GM12873 (cell line): ENCODE measurements around the gene MPV17.

Source experiments
- TF ChIP-seq, protein P1 (sequence below): IDR thresholded peaks from 2 replicates; pipeline ENCODE4 v1.5.1; 2012; ENCODE audit warnings: low read depth, mild to moderate bottlenecking, moderate library complexity, low read length, control low read depth; ENCODE audit not compliant: insufficient read depth; ENCODE audit errors: missing control alignments

Gene MPV17

DNA sequence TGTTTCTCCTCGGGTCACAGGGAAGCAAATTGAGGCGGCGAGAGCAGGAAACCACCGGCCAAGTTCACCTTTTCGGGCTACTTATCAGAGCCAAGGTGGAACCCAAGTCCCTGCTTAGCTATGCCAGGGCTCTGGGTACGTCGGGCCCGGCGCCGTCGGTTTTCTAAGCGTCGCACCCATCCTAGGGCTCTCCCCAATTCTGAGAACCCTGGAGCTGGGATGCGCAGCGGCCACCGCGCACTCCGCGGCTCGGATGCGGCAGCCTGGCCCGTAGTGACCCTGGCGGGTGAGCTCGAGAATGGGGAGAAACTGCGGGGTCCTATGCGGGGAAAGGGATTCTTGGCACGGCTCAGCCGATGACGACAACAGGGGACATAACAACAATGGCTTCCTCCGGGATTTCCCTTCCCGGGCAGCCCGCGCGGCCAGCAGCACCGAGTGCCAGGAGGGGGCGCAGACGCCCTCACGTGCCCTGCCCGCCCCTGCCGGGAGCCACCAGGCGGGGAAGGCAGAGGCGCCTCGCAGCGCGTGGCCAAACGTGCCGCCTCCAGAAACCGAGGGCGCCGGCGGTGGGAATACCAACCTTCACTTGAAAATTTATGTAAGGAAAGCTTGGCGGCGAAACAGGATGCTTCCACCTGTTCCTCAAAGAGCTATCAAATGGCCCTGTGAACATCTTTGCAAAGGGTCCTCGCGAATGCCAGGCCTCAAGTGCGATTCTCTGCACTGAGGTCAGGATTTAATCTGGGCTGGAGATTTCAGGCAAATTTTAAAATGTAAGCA is 58.0 kb downstream of the MPV17 start:
- TF ChIP-seq, protein P1, sequence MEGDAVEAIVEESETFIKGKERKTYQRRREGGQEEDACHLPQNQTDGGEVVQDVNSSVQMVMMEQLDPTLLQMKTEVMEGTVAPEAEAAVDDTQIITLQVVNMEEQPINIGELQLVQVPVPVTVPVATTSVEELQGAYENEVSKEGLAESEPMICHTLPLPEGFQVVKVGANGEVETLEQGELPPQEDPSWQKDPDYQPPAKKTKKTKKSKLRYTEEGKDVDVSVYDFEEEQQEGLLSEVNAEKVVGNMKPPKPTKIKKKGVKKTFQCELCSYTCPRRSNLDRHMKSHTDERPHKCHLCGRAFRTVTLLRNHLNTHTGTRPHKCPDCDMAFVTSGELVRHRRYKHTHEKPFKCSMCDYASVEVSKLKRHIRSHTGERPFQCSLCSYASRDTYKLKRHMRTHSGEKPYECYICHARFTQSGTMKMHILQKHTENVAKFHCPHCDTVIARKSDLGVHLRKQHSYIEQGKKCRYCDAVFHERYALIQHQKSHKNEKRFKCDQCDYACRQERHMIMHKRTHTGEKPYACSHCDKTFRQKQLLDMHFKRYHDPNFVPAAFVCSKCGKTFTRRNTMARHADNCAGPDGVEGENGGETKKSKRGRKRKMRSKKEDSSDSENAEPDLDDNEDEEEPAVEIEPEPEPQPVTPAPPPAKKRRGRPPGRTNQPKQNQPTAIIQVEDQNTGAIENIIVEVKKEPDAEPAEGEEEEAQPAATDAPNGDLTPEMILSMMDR: peak; percentile 69

GRCh38 chr2:27264253-27264752 is 58.6 kb downstream of the MPV17 start:
- TF ChIP-seq, protein P1: no peak

DNA sequence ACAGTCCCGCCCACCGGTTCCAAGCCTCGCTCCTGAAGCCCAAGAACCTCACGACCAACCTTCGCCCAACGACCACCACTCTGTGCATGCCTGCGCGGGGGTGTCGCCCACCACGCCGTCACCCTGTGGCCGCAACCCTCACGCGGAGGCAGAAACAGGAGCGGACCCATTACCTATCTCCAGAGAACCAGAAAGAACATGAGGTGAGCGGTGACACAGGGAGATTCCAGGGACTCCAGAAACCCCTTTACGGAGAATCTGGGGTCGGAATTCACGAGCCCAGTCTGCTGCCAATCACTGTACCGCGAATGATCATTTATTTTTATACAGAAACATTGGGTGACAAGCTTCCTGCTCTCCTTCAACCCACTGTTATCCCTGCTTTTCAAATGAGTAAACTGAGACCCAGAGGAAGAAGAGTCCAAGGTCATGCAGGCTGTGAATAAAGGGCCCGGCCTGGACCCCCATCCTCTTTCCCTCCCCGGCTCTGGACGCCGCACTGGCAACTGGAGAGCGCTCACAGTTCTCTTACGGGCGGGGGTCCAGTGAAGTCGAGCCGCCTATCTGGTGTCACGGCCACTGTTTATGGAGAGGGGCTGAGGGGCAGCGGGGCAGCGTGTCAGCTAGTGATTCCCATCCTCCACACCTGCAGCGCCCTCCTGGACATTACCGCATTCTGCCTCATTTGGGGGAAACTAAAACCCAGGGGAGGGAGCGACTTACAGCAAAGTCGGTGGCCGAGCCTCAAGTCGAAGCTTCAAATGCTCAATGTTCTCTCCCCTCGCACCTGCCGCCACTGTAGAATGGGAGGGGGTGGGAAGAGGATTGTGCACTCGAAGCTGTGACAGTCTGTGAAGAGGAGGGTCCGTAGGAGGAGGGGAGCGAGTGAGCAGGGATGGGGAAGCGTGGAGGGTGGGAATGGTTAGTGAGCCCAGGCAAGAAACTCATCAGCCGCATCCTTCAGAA is 59.3 kb downstream of the MPV17 start:
- TF ChIP-seq, protein P1: no peak

GRCh38 chr2:27262379-27263286 is 60.3 kb downstream of the MPV17 start, which contains the start of gene SLC30A3:
TSS of gene SLC30A3 (minus strand) at chr2:27263047. CDS start at chr2:27262906, 141 bp downstream.
- TF ChIP-seq, protein P1: no peak

- TF ChIP-seq, protein P1: no peak
Measured at GRCh38 chr2:27261926-27262298, 61.0 kb downstream of the MPV17 start.

- TF ChIP-seq, protein P1: no peak
Measured at GRCh38 chr2:27261241-27261925, 61.5 kb downstream of the MPV17 start.
